ENCODE results near the gene TNK1.

The TNK1 gene

GRCh38 chr17:7396147-7396546, 15.3 kb downstream of the TNK1 start (continued):
- TF ChIP-seq, protein P1, sequence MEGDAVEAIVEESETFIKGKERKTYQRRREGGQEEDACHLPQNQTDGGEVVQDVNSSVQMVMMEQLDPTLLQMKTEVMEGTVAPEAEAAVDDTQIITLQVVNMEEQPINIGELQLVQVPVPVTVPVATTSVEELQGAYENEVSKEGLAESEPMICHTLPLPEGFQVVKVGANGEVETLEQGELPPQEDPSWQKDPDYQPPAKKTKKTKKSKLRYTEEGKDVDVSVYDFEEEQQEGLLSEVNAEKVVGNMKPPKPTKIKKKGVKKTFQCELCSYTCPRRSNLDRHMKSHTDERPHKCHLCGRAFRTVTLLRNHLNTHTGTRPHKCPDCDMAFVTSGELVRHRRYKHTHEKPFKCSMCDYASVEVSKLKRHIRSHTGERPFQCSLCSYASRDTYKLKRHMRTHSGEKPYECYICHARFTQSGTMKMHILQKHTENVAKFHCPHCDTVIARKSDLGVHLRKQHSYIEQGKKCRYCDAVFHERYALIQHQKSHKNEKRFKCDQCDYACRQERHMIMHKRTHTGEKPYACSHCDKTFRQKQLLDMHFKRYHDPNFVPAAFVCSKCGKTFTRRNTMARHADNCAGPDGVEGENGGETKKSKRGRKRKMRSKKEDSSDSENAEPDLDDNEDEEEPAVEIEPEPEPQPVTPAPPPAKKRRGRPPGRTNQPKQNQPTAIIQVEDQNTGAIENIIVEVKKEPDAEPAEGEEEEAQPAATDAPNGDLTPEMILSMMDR (tag by site-specific recombination; IDR thresholded peaks at IDR 0.05): peak; percentile 28; the same call in 1 of the 2 replicates
- TF ChIP-seq ZNF558 (tag by site-specific recombination; IDR thresholded peaks at IDR 0.05): no peak
- TF ChIP-seq ZNF621 (tag by site-specific recombination; IDR thresholded peaks at IDR 0.05): no peak
- no peak for TF ChIP-seq ZNF513 (tag by site-specific recombination; IDR thresholded peaks at IDR 0.05)

DNA sequence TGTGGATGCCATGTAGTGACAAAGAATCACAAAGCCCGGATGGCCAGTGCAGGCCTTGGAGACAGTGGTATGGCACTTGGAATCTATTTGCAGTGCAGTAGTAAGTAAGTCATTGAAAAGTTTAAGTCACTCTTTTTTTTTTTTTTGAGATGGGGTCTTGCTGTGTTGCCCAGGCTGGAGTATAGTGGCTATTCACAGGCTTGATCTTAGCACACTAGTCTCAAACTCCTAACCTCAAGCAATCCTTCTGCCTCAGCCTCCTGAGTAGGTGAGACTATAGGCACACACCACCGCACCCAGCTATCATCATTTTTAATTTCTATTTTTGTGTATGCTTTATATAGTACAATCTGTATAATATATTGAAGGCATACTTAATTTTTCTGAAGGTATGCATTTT, 17.7 kb downstream of the TNK1 start:
- ChIA-PET POLR2A (interaction anchor here (1.1 to 1.5 kb wide), 5 partner anchors 11 to 43 kb away, joined by 3 to 7 read pairs (median 3); partner anchors contain the start of gene TMEM95), CTCF (interaction anchor here (1.1 to 2.9 kb wide), 4 partner anchors 18 to 162 kb away, joined by 3 to 12 read pairs (median 4); partner anchors contain the start of gene TMEM95)
- no peak overlapping the region for H3K4me3 ChIP-seq (ENCODE audit: low read depth, low read length)
- H3K9me3 ChIP-seq (ENCODE audit: control insufficient read depth, insufficient read depth, low read depth, low read length): no peaks in the 10 kb centered on the region
- TF ChIP-seq ZNF121 (tag by site-specific recombination; IDR thresholded peaks at IDR 0.05) (peak; percentile 97), ZNF707 (tag by site-specific recombination; IDR thresholded peaks at IDR 0.05) (no peak), ZNF146 (tag by site-specific recombination; IDR thresholded peaks at IDR 0.05) (no peak), ZNF610 (tag by site-specific recombination; IDR thresholded peaks at IDR 0.05; ENCODE audit: borderline replicate concordance) (no peak)
- TF ChIP-seq, protein P2, sequence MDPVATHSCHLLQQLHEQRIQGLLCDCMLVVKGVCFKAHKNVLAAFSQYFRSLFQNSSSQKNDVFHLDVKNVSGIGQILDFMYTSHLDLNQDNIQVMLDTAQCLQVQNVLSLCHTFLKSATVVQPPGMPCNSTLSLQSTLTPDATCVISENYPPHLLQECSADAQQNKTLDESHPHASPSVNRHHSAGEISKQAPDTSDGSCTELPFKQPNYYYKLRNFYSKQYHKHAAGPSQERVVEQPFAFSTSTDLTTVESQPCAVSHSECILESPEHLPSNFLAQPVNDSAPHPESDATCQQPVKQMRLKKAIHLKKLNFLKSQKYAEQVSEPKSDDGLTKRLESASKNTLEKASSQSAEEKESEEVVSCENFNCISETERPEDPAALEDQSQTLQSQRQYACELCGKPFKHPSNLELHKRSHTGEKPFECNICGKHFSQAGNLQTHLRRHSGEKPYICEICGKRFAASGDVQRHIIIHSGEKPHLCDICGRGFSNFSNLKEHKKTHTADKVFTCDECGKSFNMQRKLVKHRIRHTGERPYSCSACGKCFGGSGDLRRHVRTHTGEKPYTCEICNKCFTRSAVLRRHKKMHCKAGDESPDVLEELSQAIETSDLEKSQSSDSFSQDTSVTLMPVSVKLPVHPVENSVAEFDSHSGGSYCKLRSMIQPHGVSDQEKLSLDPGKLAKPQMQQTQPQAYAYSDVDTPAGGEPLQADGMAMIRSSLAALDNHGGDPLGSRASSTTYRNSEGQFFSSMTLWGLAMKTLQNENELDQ (tag by site-specific recombination; IDR thresholded peaks at IDR 0.05; ENCODE audit: low read depth): no peak
- H3K36me3 ChIP-seq (ENCODE audit: control insufficient read depth in 2 of 2, insufficient read depth in 1 of 2, low read length in 2 of 2): peaks cover 6 to 7% of the 10 kb centered on the region in 2 experiments; a peak in 2 of 3 replicates
- no peak overlapping the region for H3K27ac ChIP-seq (ENCODE audit: extremely low read depth, low read depth, low read length)
- H3K4me1 ChIP-seq (ENCODE audit: control insufficient read depth, insufficient read depth, low read length): peaks cover 7% of the 10 kb centered on the region

GRCh38 chr17:7403043-7403726, 22.3 kb downstream of the TNK1 start:
- Histone ChIP-seq H3K27ac (ENCODE audit: extremely low read depth, low read depth, low read length) (peak overlapping the region; percentile 81), H3K4me3 (ENCODE audit: low read depth, low read length) (peak overlapping the region; percentile 83), H3K36me3 (ENCODE audit: control insufficient read depth in 2 of 2, insufficient read depth in 1 of 2, low read length in 2 of 2) (peaks cover 6 to 7% of the 10 kb centered on the region in 2 experiments; a peak in 2 of 3 replicates), H3K4me1 (ENCODE audit: control insufficient read depth, insufficient read depth, low read length) (peaks cover 8% of the 10 kb centered on the region), H3K9me3 (ENCODE audit: control insufficient read depth, insufficient read depth, low read depth, low read length) (no peaks in the 10 kb centered on the region)
- CTCF ChIA-PET: interaction anchor here (0.6 to 2.7 kb wide), 7 partner anchors 9 to 314 kb away, joined by 3 to 21 read pairs (median 4); partner anchors contain the start of genes PLSCR3 and TMEM102
- POLR2A ChIA-PET: interaction anchor here (0.5 to 3.2 kb wide), 43 partner anchors 8 to 530 kb away, joined by 3 to 67 read pairs (median 6); partner anchors contain the start of genes ACADVL, ATP1B2, CD68 and CHRNB1
- TF ChIP-seq PRDM6 (tag by site-specific recombination; IDR thresholded peaks at IDR 0.05): no peak
- no peak for TF ChIP-seq ZBTB1 (tag by site-specific recombination; IDR thresholded peaks at IDR 0.05)
- peak; percentile 80 for TF ChIP-seq ZNF600 (tag by site-specific recombination; IDR thresholded peaks at IDR 0.05)
- no peak for TF ChIP-seq ZNF223 (tag by site-specific recombination; IDR thresholded peaks at IDR 0.05)
- no peak for TF ChIP-seq KLF7 (tag by site-specific recombination; IDR thresholded peaks at IDR 0.05; ENCODE audit: borderline replicate concordance)
- no peak for TF ChIP-seq ZNF394 (tag by site-specific recombination; IDR thresholded peaks at IDR 0.05; ENCODE audit: borderline replicate concordance)
- no peak for TF ChIP-seq ZNF513 (tag by site-specific recombination; IDR thresholded peaks at IDR 0.05)
- peak; percentile 90 for TF ChIP-seq ZNF335 (tag by site-specific recombination; conservative IDR thresholded peaks at IDR 0.05)
- TF ChIP-seq PATZ1 (tag by site-specific recombination; IDR thresholded peaks at IDR 0.05): peak; percentile 74
- TF ChIP-seq TCF7L2 (IDR thresholded peaks at IDR 0.05; ENCODE audit: borderline replicate concordance, low read depth, low read length): no peak
- TF ChIP-seq SP2 (tag by site-specific recombination; IDR thresholded peaks at IDR 0.05): no peak

Measured in HEK293 (cell line).